Thymus (tissue), 11 donors: ENCODE data around the gene TMIE. TPM values are rescaled to one million over a fixed set of nuclear protein-coding genes. Genes with fewer than 3 reads are reported as not detected.

ENCODE experiments used
- DNase-seq, 9 donors: peaks; one replicate each; pipeline ENCODE4 v3.0.0-alpha.2; 2013; ENCODE audit warnings: low spot score in 9 of 9, low read depth in 6 of 9, missing footprints in 1 of 9
- H3K27ac ChIP-seq, 2 donors: one replicate each; pipeline ENCODE4 v1.5.1; 2013; ENCODE audit warnings: control low read depth in 1 of 2, low read depth in 1 of 2, low read length in 1 of 2, mild to moderate bottlenecking in 1 of 2, moderate library complexity in 1 of 2
- H3K27me3 ChIP-seq, 2 donors: one replicate each; pipeline ENCODE4 v1.5.1; 2013; ENCODE audit warnings: low read length in 1 of 2; ENCODE audit not compliant: control insufficient read depth in 2 of 2, insufficient read depth in 1 of 2
- H3K36me3 ChIP-seq, 2 donors: one replicate each; pipeline ENCODE4 v1.5.1; 2013; ENCODE audit warnings: low read length in 1 of 2, mild to moderate bottlenecking in 1 of 2, moderate library complexity in 1 of 2; ENCODE audit not compliant: control insufficient read depth in 2 of 2, insufficient read depth in 2 of 2
- H3K4me1 ChIP-seq, 2 donors: one replicate each; pipeline ENCODE4 v1.5.1; 2013; ENCODE audit warnings: low read length in 2 of 2; ENCODE audit not compliant: control insufficient read depth in 2 of 2, insufficient read depth in 2 of 2
- H3K4me3 ChIP-seq, 2 donors: one replicate each; pipeline ENCODE4 v1.5.1; 2013; ENCODE audit warnings: low read length in 2 of 2, control low read depth in 1 of 2, mild to moderate bottlenecking in 1 of 2
- H3K9me3 ChIP-seq, 2 donors: one replicate each; pipeline ENCODE4 v1.5.1; 2013; ENCODE audit warnings: low read length in 1 of 2, mild to moderate bottlenecking in 1 of 2; ENCODE audit not compliant: control insufficient read depth in 2 of 2, insufficient read depth in 1 of 2
- WGBS: extraction: QIAGEN DNeasy Blood & Tissue Kit; methylation state at CpG from one replicate; pipeline ENCODE4 v1.1.7; 2013; 5-methylcytosine and 5-hydroxymethylcytosine counted together
- polyA plus RNA-seq: library from polyadenylated mRNA; stranded (reverse); fragments of 200-250 nt; gene quantifications from one replicate; pipeline ENCODE4 v1.2.3, GENCODE V29; 2013
- total RNA-seq: library from RNA; stranded (reverse); fragments of 120-200 nt; gene quantifications from one replicate; pipeline ENCODE4 v1.2.4, GENCODE V29; 2013
- donor health status: healthy.

The TMIE gene
- total and polyA plus RNA-seq, 2 donors, result 0.57 to 0.85 TPM

GRCh38 chr3:46668116-46668515 is 33.1 kb upstream of the TMIE start:
- no peaks in the 10 kb centered on the region for H3K36me3 ChIP-seq
- H3K4me1 ChIP-seq, result no peaks in the 10 kb centered on the region
- no peak overlapping the region for H3K4me3 ChIP-seq
- H3K27ac ChIP-seq, result no peak overlapping the region
- no peaks in the 10 kb centered on the region for H3K9me3 ChIP-seq
- peaks cover 0 to 6% of the 10 kb centered on the region in 2 donors for H3K27me3 ChIP-seq
- WGBS, result 88% methylated on average over 8 of the region's 8 CpGs
- no peak for DNase-seq

DNA sequence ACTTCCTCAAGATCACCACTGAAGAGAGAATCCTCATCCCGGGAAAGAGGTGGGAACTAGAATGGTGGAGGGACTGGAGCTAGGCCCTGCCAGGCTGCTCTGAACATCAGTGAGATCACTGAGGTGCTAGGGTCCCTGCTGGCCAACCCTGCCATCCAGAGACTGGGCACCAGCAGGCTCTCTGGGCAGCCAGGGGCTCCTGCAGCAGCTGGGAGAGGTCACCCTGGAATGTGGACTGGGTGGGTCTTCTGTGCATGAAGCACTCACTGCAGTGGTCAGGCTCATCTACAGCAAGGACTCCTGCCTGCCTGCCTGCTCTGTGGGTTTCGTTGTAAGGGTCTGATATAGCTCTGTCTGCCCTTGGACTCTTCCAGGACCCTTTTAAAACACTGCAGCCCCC is 32.6 kb upstream of the TMIE start:
- no peak overlapping the region for H3K4me3 ChIP-seq
- WGBS, result 94% methylated on average over 2 of the region's 2 CpGs
- DNase-seq, result no peak
- no peaks in the 10 kb centered on the region for H3K4me1 ChIP-seq
- H3K27me3 ChIP-seq, result peaks cover 0 to 1% of the 10 kb centered on the region in 2 donors
- H3K27ac ChIP-seq, result no peak overlapping the region
- no peaks in the 10 kb centered on the region for H3K36me3 ChIP-seq
- H3K9me3 ChIP-seq, result no peaks in the 10 kb centered on the region

GRCh38 chr3:46669191-46669999 is 31.8 kb upstream of the TMIE start:
- no peaks in the 10 kb centered on the region for H3K4me1 ChIP-seq
- no peak for DNase-seq
- no peaks in the 10 kb centered on the region for H3K36me3 ChIP-seq
- no peak overlapping the region for H3K27ac ChIP-seq
- H3K4me3 ChIP-seq, result no peak overlapping the region
- H3K27me3 ChIP-seq, result no peaks in the 10 kb centered on the region
- no peaks in the 10 kb centered on the region for H3K9me3 ChIP-seq
- 92% methylated on average over 9 of the region's 9 CpGs for WGBS

- H3K27me3 ChIP-seq, result no peaks in the 10 kb centered on the region
- no peaks in the 10 kb centered on the region for H3K9me3 ChIP-seq
- no peak overlapping the region for H3K27ac ChIP-seq
- 93% methylated on average over 17 of the region's 17 CpGs for whole genome bisulfite sequencing
- no peak for DNase-seq
- no peaks in the 10 kb centered on the region for H3K36me3 ChIP-seq
- no peak overlapping the region for H3K4me3 ChIP-seq
- H3K4me1 ChIP-seq, result no peaks in the 10 kb centered on the region
These were observed 30.9 kb upstream of the TMIE start for GRCh38 chr3:46670000-46670890.

GRCh38 chr3:46670891-46671427 is 30.2 kb upstream of the TMIE start:
- Histone ChIP-seq H3K27me3 (no peaks in the 10 kb centered on the region), H3K36me3 (no peaks in the 10 kb centered on the region), H3K4me1 (no peaks in the 10 kb centered on the region), H3K9me3 (no peaks in the 10 kb centered on the region), H3K27ac (no peak overlapping the region), H3K4me3 (no peak overlapping the region)
- WGBS, result 98% methylated on average over 4 of the region's 4 CpGs
- no peak for DNase-seq

GRCh38 chr3:46671541-46672348 is 29.4 kb upstream of the TMIE start:
- Histone ChIP-seq H3K27me3 (no peaks in the 10 kb centered on the region), H3K27ac (no peak overlapping the region), H3K4me1 (no peaks in the 10 kb centered on the region), H3K9me3 (no peaks in the 10 kb centered on the region), H3K36me3 (no peaks in the 10 kb centered on the region), H3K4me3 (no peak overlapping the region)
- no peak for DNase-seq
- WGBS, result 96% methylated on average over 25 of the region's 25 CpGs

DNA sequence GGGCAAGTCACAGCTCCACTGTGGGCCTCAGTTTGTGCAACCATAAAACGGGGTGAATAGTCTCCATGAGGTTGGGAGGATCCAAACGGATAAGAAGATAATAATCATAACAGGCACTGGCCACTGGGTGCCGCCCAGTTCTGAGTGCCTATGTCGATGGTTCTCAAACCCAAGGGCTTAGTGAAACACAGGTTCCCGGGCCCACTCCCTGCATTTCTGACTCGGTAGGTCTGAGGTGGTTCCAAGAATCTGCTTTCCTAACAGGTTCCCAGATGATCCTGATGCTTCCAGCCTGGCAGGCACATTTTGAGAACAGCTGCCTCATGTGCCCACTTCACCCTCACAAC is 28.9 kb upstream of the TMIE start:
- Histone ChIP-seq H3K9me3 (no peaks in the 10 kb centered on the region), H3K27me3 (no peaks in the 10 kb centered on the region), H3K36me3 (no peaks in the 10 kb centered on the region), H3K4me1 (no peaks in the 10 kb centered on the region), H3K27ac (no peak overlapping the region), H3K4me3 (no peak overlapping the region)
- DNase-seq, result no peak
- 97% methylated on average over 6 of the region's 6 CpGs for WGBS

DNA sequence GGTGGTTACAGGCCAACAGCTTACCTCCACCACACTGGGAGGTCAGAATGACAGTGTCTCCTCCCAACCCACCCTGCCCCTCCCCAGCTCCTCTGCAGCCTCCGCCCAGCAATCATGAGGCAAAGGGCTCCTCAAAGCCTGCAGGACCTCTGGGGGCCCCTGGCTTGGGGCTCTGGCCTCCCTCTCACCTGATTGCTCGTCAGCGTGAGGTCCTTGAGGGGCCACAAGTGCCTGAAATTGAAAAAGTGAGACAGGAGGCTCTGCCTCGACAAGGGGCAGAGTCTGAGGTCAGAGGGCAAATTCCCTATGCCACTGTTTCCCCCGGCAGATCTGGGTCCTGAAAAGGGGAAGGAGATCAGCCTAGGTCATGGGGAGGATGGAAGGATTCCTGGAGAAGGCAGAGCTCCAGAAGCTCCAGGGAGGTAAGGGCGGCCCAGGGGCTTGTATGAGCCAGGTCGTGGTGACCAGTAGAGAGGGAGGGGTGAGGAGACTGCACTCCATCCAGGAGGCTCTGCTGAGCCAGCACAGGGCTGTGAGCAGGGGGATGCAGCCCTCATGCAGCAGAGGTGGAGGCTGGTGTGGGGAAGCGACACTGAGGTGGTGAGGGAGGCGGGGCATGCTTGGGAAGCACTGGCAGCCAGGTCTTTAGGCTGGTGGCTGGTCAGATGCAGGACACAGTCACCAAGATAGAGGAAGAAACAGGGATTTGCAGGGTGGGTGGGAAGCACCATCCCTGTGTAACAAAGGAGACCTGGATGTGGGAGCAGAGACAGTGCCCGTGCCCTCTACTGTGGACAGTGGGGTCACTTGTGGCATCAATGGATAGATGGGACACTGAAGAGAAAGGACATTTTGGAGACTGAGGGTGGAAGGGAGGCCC is 27.8 kb upstream of the TMIE start:
- no peak for DNase-seq
- Histone ChIP-seq H3K9me3 (no peaks in the 10 kb centered on the region), H3K4me3 (no peak overlapping the region), H3K27me3 (no peaks in the 10 kb centered on the region), H3K27ac (no peak overlapping the region), H3K36me3 (no peaks in the 10 kb centered on the region), H3K4me1 (no peaks in the 10 kb centered on the region)
- 95% methylated on average over 10 of the region's 10 CpGs for WGBS
